Prostate gland (tissue), 2 donors: ENCODE results near the gene UQCRC1.

Experiments used
- CTCF ChIP-seq, 4 experiments: fragments of 200-600 bp in 2 of 4; fragments of 450-650 bp in 2 of 4; sonication (generic) in 2 of 4; IDR thresholded peaks; 1 replicate in 3 of 4; 2 replicates in 1 of 4; pipeline ENCODE4 v1.5.1; 2016 to 2019; ENCODE audit warnings: antibody characterized with exemption in 4 of 4, mild to moderate bottlenecking in 2 of 4, moderate library complexity in 2 of 4
- POLR2A ChIP-seq: fragments of 450-650 bp; IDR thresholded peaks from one replicate; pipeline ENCODE4 v1.6.1; 2016; ENCODE audit warnings: antibody characterized with exemption, mild to moderate bottlenecking
- POLR2AphosphoS5 ChIP-seq: sonication (generic); formaldehyde crosslinking; IDR thresholded peaks from one replicate; pipeline ENCODE4 v1.6.1; 2017; ENCODE audit warnings: antibody characterized with exemption

- TF ChIP-seq POLR2A (no peak), CTCF (IDR thresholded peaks at IDR 0.05) (no peak), POLR2AphosphoS5 (no peak)
Observed at GRCh38 chr3:48628277-48629017, 19.0 kb upstream of the UQCRC1 start.
